Measurements from ENCODE around the gene CLCN3.

DNA sequence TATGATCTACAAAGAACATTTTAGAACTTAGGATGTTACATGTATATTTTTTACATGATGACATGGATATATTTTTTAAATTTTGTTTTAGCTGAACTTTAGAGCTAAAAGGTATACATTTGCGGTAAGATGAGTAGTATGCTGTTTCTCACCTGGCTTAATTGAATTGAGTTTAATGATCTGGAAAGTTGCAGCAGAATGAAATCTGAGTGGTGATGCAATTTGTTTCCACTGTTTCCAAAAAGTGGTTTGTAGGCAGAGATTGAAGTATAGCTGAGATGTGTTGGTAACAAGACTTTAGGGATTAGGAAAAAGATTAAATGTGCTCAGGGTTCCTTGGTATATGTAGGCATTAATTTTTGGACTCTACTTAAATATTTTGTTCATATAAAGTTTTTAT is 69.3 kb downstream of the CLCN3 start:
- TF ChIP-seq POLR2A (IDR thresholded peaks at IDR 0.05) (no peak), EP300 (IDR thresholded peaks at IDR 0.05) (no peak)
- TF ChIP-seq, protein P1, sequence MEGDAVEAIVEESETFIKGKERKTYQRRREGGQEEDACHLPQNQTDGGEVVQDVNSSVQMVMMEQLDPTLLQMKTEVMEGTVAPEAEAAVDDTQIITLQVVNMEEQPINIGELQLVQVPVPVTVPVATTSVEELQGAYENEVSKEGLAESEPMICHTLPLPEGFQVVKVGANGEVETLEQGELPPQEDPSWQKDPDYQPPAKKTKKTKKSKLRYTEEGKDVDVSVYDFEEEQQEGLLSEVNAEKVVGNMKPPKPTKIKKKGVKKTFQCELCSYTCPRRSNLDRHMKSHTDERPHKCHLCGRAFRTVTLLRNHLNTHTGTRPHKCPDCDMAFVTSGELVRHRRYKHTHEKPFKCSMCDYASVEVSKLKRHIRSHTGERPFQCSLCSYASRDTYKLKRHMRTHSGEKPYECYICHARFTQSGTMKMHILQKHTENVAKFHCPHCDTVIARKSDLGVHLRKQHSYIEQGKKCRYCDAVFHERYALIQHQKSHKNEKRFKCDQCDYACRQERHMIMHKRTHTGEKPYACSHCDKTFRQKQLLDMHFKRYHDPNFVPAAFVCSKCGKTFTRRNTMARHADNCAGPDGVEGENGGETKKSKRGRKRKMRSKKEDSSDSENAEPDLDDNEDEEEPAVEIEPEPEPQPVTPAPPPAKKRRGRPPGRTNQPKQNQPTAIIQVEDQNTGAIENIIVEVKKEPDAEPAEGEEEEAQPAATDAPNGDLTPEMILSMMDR (IDR thresholded peaks at IDR 0.05) = no peak
